GM18519 (cell line): ENCODE results near the gene BRIP1.
"Not testable (repeated sequence)": the region's sequence is repeated elsewhere in the genome, so short reads cannot be mapped to it uniquely, and the experiment has no call there.

Experiments
- ATAC-seq: cut with Tn5 transposase; IDR thresholded peaks from one replicate; pipeline ENCODE4 v1.9.1; 2021; ENCODE audit warnings: mild to moderate bottlenecking, moderate library complexity; ENCODE audit not compliant: unreplicated experiment, low FRiP score

The BRIP1 gene

DNA sequence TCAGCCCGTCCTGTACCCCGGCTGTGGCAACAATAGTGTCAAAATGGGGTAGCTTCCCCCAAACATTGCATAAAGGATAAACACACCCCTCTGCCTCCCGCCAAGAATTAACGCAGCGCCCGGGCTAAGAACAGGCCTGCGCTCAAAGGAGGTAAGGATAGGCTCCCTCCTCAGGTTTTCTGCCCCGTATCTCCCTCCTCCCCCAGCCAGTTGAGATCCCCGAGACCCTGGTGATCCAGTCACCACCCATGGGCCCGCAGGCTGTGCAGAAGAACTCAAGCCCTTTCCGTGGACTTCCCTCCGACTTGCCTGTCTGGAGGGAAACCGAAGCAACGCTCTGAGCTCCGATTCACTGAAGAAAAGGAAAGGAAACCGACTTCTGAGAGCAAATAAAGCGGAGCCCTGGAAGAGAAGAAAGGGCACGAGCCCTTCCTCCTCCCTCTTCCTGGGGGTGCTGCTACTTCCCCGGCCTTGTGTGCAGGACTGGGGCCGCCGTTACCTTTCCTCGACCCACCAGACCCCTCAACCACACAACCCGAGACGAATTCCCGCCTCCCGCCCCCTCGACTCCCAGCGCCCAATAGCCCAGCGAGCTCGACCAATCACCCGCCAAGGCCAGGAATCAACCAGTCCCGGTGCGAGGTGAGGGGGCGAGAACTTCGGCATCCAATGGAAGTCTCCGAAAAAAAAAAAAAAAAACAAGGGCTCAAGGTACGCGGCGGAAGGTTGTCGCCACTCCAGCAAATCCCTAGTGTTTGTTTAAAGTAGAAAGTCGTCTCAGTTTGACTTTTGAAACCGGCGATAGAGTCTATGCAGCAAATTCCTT, at the start of gene BRIP1:
BRIP1 (minus strand) TSS at position 554 of the 826 bp plus-strand sequence. CDS start 1,989 bp downstream, outside the sequence.
- peak; percentile 45 for ATAC-seq

DNA sequence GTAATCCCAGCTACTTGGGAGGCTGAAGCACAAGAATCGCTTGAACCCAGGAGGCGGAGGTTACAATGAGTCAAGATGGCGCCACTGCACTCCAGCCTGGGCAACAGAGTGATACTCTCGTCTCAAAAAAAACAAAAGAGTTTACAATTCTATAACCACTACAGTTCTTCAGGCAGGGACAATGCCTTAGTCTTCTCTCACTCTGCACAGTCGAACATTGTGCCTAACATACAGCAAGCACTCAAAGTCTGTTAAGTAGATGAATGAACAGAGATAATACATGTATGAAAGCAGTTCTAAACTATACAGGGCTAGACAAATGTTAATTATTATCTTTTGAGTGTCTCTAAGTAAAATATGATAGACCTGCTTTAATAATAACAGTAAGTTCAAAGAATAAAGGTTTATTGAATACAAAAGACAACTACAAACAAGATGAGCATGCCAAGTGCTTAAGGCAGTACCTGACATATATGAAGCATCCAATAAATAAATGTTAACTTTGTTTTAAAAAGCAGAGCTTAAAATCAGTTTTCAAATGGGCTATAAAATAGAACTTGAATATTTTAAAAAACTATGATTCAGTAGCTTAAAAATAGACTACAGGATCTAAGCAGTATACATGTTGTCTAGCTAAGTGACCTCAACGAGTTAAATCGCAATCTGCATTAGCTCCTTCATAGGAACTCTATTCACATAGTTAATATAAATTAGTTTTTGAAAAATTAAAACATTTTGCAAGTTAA, 45.1 kb upstream of the BRIP1 start:
- no peak for ATAC-seq

DNA sequence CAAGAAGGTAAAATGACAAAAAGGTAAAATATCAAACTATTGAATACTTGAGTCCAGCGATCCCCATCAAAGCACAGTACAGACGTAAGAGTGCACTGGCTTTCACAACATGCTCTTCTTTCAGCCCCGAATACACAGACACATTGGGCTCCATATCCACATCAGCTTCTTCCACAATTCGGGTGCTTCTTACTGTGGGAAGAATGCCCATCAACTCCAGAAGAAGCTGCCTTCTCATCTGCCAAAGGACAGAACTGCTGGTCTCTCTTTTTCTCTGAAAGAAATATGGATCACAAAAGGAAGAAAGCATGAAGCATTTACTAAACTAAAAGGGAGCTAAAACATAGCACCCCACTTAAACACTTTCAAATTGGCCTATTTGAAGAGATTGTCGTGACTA, 44.0 kb upstream of the BRIP1 start:
- ATAC-seq: no peak

DNA sequence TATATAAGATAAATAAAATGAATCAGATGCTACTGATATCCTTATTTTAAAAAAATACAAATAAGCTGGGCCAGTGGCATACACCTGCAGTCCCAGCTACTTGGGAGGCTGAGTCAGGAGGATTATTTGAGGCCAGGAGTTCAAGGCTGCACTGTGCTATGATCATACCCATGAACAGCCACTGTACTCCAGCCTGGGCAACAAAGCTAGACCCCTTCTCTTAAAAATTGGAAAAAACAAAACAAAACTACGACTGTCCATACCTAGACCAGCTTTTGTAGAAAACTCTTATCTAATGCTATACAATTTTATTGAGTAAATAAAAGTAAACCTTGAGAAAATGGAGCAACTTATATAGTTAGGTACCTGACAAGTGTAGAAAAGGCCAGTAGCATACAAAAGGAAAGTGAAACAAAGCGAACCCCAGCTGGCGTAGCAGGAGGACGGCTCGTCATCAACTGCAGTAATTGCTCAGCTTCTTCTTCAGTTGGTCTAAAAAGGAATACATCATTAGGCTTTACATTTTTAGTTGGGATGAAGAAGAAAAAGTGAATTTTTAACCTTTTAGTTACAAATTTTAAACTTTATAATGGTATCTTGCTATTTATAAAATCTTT, 40.9 kb upstream of the BRIP1 start:
- no peak for ATAC-seq

DNA sequence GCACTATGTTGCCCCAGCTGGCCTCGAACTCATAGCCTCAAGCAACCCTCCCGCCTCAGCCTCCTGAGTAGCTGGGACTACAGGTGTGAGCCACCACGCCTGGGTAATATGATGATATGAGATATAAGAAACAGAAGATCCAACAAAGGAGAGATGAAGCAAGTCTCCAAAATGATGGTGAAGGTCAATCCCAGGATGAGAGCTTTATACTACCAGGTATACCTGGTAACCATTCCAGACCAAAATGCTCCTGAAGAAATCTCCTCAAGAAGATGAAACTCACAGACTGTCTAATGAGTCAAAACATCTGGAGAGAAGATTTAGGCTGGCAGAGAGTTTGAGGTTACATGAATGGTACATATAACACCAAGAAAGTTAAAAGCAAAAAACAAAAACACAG, 39.9 kb upstream of the BRIP1 start:
- ATAC-seq: no peak

DNA sequence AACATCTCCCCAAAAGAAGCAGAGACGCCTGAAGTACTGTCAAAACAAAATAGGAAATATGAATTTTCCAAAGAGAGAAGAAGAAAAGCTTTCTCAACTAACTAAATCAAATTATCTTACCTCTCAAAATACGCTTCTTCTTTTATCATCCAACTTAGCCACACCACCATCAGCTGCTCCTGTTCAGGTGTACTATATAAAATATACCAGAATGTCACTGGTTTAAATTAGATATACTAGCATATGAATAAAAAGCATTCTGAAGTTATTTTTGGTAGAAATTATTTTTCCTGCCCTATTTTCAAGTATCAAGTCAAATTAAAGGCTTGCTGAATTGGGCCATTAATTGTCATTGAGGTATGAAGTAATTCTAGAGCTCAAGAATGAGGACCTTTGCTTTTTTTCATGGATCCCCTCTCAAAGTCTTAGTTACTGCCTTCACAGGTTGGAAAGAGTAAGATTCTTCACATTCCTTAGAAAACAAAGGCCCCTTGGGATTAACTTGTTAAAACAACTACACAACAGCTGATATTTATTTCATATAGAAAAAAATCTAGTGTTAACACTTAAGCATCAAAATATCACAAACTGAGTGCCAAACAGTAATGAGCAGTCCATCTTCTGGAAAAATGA, 34.3 kb upstream of the BRIP1 start:
- ATAC-seq: no peak

DNA sequence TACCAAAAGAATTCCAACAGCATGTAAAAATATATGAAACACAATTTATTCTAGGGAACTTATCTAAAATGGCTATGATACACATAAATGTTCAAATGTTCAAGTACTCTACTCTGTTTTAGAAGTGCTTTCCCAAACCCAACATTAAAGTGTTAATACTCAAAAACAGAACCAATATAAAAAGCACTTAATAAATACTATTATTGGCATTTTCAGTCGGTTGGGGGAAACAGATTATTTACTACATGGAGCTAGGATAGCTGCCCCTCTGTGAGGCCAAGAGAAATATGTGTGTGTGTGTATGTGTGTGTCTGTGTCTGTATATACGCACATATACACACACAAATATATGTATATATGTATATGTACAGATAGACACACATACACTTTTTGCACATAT, 32.1 kb upstream of the BRIP1 start:
- no peak for ATAC-seq

DNA sequence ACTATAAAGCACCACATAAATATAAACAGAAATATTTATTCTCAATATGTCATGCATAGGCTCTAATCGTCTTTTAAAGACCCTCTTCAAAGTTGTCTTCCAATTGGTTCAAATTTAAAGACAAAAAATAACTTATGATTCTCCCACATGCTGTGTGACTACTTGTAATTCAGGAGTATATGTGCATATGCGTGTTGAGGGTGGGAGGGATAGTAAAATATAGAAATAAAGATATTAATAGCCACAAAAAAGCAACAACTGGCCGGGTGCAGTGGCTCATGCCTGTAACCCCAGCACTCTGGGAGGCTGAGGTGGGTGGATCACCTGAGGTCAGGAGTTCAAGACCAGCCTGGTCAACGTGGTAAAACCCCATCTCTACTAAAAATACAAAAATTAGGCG, 31.0 kb upstream of the BRIP1 start:
- not testable (repeated sequence) for ATAC-seq

DNA sequence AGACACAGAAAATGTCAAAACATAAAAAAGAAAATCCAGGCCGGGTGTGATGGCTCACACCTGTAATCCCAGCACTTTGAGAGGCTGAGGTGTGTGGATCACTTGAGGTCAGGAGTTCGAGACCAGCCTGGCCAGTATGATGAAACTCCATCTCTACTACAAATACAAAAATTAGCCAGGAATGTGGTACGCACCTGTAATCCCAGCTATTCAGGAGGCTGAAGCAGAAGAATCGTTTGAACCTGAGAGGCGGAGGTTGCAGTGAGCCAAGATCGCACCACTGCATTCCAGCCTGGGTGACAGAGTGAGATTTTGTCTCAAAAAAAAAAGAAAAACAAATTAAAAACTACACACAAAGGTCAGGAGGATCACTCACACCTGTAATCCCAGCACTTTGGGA, 24.4 kb upstream of the BRIP1 start:
- not testable (repeated sequence) for ATAC-seq

DNA sequence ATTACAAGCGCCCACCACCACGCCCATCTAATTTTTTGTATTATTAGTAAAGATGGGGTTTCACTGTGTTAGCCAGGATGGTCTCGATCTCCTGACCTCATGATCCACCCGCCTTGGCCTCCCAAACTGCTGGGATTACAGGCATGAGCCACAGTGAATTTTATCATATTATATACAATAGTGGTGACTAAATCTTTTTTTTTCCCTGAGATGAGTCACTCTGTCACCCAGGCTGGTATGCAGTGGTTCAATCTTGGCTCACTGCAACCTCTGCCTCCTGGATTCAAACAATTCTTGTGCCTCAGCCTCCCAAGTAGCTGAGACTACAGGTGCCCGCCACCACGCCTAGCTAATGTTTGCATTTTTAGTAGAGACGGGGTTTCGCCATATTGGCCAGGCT, 22.5 kb upstream of the BRIP1 start:
- ATAC-seq: not testable (repeated sequence)

DNA sequence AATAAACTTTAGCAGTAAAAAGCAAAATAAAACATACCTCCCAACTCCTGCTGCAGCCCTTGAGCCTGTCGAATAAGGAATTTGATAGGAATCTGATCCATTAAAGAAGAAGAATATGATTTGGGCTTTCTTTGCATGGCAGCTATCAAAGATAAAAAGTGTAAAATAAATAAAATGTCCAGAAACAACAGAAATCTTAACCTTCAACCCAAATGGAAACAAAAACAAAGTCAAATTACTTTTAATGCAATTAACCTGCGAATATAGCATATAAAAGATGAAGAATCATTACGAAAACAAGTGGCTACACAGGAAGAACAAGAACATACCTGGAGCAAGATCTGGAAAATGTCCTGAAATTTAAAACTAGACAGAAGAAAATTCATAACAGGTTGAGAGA, 21.5 kb upstream of the BRIP1 start:
- ATAC-seq: no peak

DNA sequence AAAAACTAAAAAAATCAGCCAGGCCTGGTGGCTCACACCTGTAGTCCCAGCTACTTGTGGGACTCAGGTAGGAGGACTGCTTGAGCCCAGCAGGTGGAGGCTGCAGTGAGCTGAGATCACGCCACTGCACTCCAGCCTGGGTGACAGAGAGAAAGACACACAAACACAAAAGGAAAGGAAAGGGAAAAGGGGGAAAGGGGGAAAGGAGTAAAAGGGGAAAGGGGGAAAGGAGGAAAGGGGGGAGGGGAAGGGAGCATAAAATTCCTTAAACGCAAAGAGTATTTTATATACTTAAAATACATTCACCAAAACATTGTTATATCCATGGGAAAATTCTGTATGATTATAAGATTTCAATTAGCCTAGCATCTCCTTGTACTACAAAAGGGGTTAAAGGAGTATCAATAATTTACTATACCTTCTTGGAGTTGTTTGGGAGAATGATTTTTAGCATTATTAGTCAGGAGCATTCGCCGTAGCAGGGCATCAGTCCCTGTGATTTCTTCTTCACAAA, 17.3 kb upstream of the BRIP1 start:
- ATAC-seq: no peak

DNA sequence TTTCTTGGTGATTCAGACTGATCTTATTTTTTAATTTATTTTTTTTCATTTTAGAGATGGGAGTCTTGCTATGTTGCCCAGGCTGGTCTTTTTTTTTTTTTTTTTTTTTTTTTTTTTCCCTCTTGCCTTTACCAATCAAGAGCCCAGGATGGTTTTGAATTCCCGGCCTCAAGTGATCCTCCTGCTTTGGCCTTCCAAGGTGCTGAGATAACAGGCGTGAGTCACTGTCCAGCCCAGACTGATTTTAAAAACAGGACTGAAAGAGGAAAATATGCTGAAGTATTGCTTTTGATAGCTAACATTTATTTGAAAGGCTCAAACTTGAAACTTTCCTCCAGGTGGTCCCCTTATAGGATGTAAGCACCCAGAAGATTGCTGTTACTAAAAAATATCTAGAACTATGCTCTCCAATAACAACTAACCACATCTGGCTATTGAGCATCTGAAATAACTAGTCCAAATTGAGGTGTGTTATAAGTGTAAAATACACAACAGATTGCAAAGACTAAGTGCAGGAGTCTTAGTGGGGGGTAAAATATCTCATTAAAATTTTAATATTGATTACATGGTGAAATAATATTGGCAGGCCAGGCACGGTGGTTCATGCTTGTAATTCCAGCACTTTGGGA, 15.8 kb upstream of the BRIP1 start:
- no peak for ATAC-seq

DNA sequence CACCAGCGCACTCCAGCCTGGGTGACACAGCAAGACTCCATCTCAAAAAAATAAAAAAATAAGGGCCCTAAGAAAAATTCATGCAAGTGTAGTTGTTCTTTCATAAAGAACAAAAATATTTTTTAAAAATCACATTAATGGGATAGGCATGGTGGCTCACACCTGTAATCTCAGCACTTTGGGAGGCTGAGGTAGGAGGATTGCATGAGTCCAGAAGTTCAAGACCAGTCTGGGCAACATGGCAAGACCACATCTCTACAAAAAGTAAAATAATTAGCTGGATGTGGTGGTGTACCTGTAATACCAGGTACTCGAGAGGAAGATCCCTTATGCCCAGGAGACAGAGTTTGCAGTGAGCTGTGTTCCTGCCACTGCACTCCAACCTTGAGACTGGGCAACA, 15.2 kb upstream of the BRIP1 start:
- ATAC-seq: no peak

DNA sequence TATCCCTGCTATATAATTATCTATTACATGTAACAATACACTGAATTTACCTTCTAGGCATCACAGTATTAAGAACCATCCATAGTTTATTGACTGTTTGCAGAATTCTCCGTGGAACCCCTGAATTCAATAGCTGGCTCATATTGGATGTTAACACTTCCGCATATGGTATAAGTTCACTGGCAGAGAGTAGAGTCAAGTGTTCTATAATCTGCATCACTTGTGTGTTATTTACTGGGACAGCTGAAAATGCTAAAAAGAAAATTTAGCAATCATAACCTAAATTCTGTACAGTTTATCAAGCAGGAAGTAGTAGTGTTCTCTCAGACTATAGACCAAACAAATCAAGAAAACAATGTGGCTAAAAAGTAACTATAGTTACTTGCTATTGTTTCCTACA, 14.5 kb upstream of the BRIP1 start:
- ATAC-seq: no peak

DNA sequence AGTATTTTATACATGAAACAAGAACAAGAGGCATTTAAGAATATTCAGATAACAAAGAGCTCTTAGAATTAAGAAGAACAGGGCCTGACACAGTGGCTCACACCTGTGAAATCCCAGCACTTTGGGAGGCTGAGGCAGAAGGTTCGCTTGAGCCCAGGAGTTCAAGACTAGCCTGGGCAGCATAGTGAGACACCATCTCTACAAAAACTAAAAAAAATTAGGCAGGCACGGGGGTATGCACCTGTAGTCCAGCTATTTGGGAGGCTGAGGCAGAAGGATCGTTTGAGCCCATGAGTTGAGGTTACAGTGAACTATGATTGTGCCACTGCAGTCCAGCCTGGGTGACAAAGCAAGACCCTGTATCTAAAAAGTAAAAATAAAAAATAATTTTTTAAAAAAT, 12.5 kb upstream of the BRIP1 start:
- ATAC-seq: no peak

DNA sequence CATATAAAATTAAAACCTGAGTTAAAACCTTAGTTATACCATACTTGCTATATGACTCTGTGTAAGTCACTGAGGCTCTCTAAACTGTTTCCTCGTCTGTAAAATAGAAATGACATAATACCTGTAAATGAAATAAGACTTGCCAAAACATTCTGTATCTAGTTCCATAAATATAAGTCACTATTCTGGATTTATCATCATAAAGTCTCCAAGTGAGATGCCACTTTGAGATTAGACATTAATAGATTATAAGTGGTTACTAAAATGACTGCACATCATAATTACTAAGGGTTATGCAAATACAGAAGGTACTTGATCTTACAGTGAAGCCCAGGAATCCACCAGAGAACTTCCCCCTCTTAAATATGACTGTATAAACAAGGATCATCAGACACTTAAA, 12.0 kb upstream of the BRIP1 start:
- no peak for ATAC-seq

DNA sequence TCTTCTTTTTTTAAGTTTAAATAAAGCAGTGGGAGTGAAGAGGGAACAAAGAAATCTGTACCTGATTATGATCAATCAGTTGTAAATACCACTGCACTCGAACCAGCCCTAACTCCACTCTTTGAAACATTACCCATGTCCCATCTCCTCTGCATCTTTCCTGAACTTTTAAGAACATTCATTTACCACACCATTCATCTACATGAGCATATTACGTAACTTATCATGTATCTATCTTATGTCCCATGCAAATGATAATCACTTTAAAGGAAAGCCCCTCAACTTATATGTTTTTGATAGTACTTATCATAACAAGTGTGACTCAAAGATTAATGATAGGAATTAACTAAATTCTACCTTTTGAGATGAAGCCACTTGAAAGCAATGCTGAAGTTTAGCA, 10.7 kb upstream of the BRIP1 start:
- no peak for ATAC-seq

DNA sequence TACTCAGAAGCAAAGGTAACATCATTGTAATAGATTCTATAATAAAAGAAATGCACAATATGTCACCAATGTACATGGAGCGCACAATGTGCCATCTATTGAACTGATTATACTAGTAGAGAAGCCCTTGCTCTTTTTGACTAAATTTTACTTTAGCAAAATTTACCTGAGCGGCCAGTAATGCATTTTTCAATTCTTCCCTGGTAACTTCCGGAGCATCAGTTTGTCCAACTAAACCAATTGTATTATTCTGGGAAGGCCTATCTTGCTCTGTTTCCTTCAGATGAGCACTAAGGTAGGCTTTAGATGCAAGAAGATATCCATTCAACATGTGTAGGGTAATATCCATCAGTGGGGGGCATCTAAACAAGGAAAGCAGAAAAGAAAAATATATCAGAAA, 8.8 kb upstream of the BRIP1 start:
- no peak for ATAC-seq

DNA sequence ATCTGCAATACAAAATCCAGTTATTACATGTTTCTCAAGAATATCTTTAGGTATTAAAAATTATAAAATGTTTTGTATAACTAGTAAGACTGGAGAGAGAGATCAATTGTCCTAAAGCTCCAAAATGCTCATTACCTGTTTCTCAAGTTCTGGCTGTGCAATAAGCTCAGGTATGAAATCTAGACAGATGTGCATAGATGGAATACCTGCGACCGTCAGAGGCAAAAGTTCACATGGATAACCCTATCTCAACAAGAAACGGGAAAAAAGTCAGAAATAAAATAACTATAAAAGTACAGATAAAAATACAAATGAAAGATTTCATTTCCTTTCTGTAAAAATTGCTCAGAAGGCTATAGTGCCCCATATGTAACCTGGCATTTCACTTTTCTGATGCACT, 5.8 kb upstream of the BRIP1 start:
- no peak for ATAC-seq
